Stomach (tissue), 9 donors: ENCODE data around the gene RIMKLA. TPM values are rescaled to one million over a fixed set of nuclear protein-coding genes. Genes with fewer than 3 reads are reported as not detected.
A peak's percentile ranks its signal among the peaks of the same experiment; 100 is the strongest.

ENCODE experiments used
- DNase-seq, 2 donors: peaks; one replicate each; pipeline versions ENCODE4 v3.0.0 to v3.0.0-alpha.2; 2013 to 2019
- H3K27ac ChIP-seq, 5 donors: fragments of 200-600 bp in 4 of 5; sonication (generic) in 4 of 5; one replicate each; pipeline ENCODE4 v1.5.1; 2013 to 2019; ENCODE audit warnings: mild to moderate bottlenecking in 1 of 5, moderate library complexity in 1 of 5
- H3K27me3 ChIP-seq, 3 donors: fragments of 200-600 bp; sonication (generic); one replicate each; pipeline ENCODE4 v1.5.1; 2017 to 2019; ENCODE audit warnings: mixed run types in 1 of 3
- H3K36me3 ChIP-seq, 4 donors: fragments of 200-600 bp; sonication (generic); 1 replicate in 3 of 4; 2 replicates in 1 of 4; pipeline ENCODE4 v1.5.1; 2016 to 2019
- H3K4me1 ChIP-seq, 4 donors: fragments of 200-600 bp; sonication (generic); one replicate each; pipeline ENCODE4 v1.5.1; 2016 to 2019
- H3K4me3 ChIP-seq, 4 donors: fragments of 200-600 bp; sonication (generic) in 3 of 4; one replicate each; pipeline ENCODE4 v1.5.1; 2016 to 2019; ENCODE audit warnings: mild to moderate bottlenecking in 1 of 4
- H3K9me3 ChIP-seq, 4 donors: fragments of 200-600 bp; sonication (generic); one replicate each; pipeline ENCODE4 v1.5.1; 2016 to 2019
- CTCF ChIP-seq, 7 experiments: fragments of 450-650 bp in 4 of 7; fragments of 200-600 bp in 3 of 7; sonication (generic) in 3 of 7; IDR thresholded peaks; one replicate each; pipeline ENCODE4 v1.5.1; 2016 to 2019; ENCODE audit warnings: antibody characterized with exemption in 7 of 7, control low read depth in 2 of 7, mild to moderate bottlenecking in 1 of 7
- EP300 ChIP-seq: sonication (generic); formaldehyde crosslinking; IDR thresholded peaks from one replicate; pipeline ENCODE4 v1.6.1; 2017; ENCODE audit warnings: antibody characterized with exemption
- POLR2A ChIP-seq, 4 donors: fragments of 450-650 bp; IDR thresholded peaks; one replicate each; pipeline ENCODE4 v1.6.1; 2016; ENCODE audit warnings: antibody characterized with exemption in 4 of 4, control low read depth in 2 of 4, mild to moderate bottlenecking in 1 of 4, moderate library complexity in 1 of 4
- POLR2AphosphoS5 ChIP-seq, 3 donors: sonication (generic); formaldehyde crosslinking; IDR thresholded peaks; one replicate each; pipeline ENCODE4 v1.6.1; 2016; ENCODE audit warnings: antibody characterized with exemption in 3 of 3
- WGBS, 5 donors: extraction: QIAGEN DNeasy Blood & Tissue Kit in 3 of 5; methylation state at CpG; one replicate each; pipeline versions ENCODE4 v1.1.5 to v1.1.7; 2013 to 2018; 5-methylcytosine and 5-hydroxymethylcytosine counted together
- intact Hi-C: fragments of 100-400 bp; cut with DNase I; formaldehyde crosslinking; loops from one replicate; pipeline ENCODE4 v1.15.1; 2023; ENCODE audit warnings: low total_unique reads
- polyA plus RNA-seq, 3 donors: library from polyadenylated mRNA; stranded (reverse); fragments of 200-250 nt; gene quantifications; one replicate each; pipeline ENCODE4 v1.2.3, GENCODE V29; 2013
- total RNA-seq, 5 donors: library from RNA; depleted of rRNA; stranded (reverse); fragments of >200 nt; gene quantifications; one replicate each; pipeline versions ENCODE4 v1.1.0 to v1.2.3, GENCODE V29; 2014 to 2016
- donor health status: healthy with polysubstance abuse.
- donor health status: Bipolar disorder and iron deficiency.
- donor health status: healthy.

The RIMKLA gene
- total and polyA plus RNA-seq, 8 donors, result 0.15 to 12.7 (median 0.56) TPM; not detected in 1

- DNase-seq, result peak in 1 of 2 donors; percentile 25
- Histone ChIP-seq H3K36me3 (no peaks in the 10 kb centered on the region), H3K27ac (no peak overlapping the region), H3K4me3 (no peak overlapping the region), H3K27me3 (no peaks in the 10 kb centered on the region), H3K4me1 (no peaks in the 10 kb centered on the region), H3K9me3 (no peaks in the 10 kb centered on the region)
- WGBS, 5 donors, result 28 to 46% (median 35%) methylated on average over 2 of the region's 2 CpGs
- no peak for TF ChIP-seq CTCF (IDR thresholded peaks at IDR 0.05)
- no peak for TF ChIP-seq POLR2A (IDR thresholded peaks at IDR 0.05)
- no peak for TF ChIP-seq EP300
- intact Hi-C loops, result no loop called here
Observed at GRCh38 chr1:42439940-42440339, 59.3 kb downstream of the RIMKLA start.

GRCh38 chr1:42442662-42443061, 62.1 kb downstream of the RIMKLA start:
- 26 to 37% (median 32%) methylated on average over 2 of the region's 2 CpGs for WGBS, 5 donors
- intact Hi-C loops, result no loop called here
- no peak for DNase-seq
- TF ChIP-seq EP300 (no peak), POLR2A (IDR thresholded peaks at IDR 0.05) (no peak), CTCF (IDR thresholded peaks at IDR 0.05) (no peak), POLR2AphosphoS5 (IDR thresholded peaks at IDR 0.05) (no peak)
- Histone ChIP-seq H3K4me1 (no peaks in the 10 kb centered on the region), H3K27me3 (no peaks in the 10 kb centered on the region), H3K4me3 (no peak overlapping the region), H3K9me3 (no peaks in the 10 kb centered on the region), H3K36me3 (no peaks in the 10 kb centered on the region), H3K27ac (no peak overlapping the region)

GRCh38 chr1:42449256-42449655, 68.7 kb downstream of the RIMKLA start:
- TF ChIP-seq CTCF (IDR thresholded peaks at IDR 0.05), result no peak
- TF ChIP-seq POLR2AphosphoS5 (IDR thresholded peaks at IDR 0.05), result no peak
- TF ChIP-seq EP300, result no peak
- TF ChIP-seq POLR2A (IDR thresholded peaks at IDR 0.05), result no peak
- DNase-seq, result no peak
- Histone ChIP-seq H3K9me3 (no peaks in the 10 kb centered on the region), H3K36me3 (no peaks in the 10 kb centered on the region), H3K27ac (no peak overlapping the region), H3K4me1 (no peaks in the 10 kb centered on the region), H3K27me3 (no peaks in the 10 kb centered on the region), H3K4me3 (no peak overlapping the region)
- intact Hi-C loops, result no loop called here

GRCh38 chr1:42450061-42450460, 69.5 kb downstream of the RIMKLA start:
- H3K27ac ChIP-seq, result no peak overlapping the region
- no peaks in the 10 kb centered on the region for H3K9me3 ChIP-seq
- DNase-seq, result no peak
- H3K36me3 ChIP-seq, result no peaks in the 10 kb centered on the region
- peaks cover 0 to 2% (median under 1%) of the 10 kb centered on the region in 4 donors for H3K4me1 ChIP-seq
- 82 to 94% (median 86%) methylated on average over 1 of the region's 1 CpG for WGBS, 5 donors
- TF ChIP-seq CTCF (IDR thresholded peaks at IDR 0.05) (no peak), EP300 (no peak), POLR2A (IDR thresholded peaks at IDR 0.05) (no peak), POLR2AphosphoS5 (IDR thresholded peaks at IDR 0.05) (no peak)
- intact Hi-C loops, result no loop called here
- H3K4me3 ChIP-seq, result no peak overlapping the region
- H3K27me3 ChIP-seq, result no peaks in the 10 kb centered on the region
